Measurements from ENCODE around the gene BMP3. TPM values are rescaled to one million over a fixed set of nuclear protein-coding genes. Genes with fewer than 3 reads are reported as not detected.
"Not testable (repeated sequence)": the region's sequence is repeated elsewhere in the genome, so short reads cannot be mapped to it uniquely, and the experiment has no call there.

Gene BMP3
- under 1 TPM in 1 of 2 donors, not detected in 1; 0.05 TPM for total RNA-seq

GRCh38 chr4:81030061-81030980 lies at the start of gene BMP3:
BMP3 (plus strand) TSS chr4:81030708; CDS start chr4:81031285, 577 bp downstream.
- H3K27ac Mint-ChIP-seq: no peak within 1 kb of the TSS
- peaks cover 6% of the 10 kb centered on the region for H3K4me1 Mint-ChIP-seq
- H3K36me3 Mint-ChIP-seq (ENCODE audit: low read depth): no peaks in the 10 kb centered on the region
- H3K27me3 Mint-ChIP-seq: peaks cover 71% of the 10 kb centered on the region
- peak within 1 kb of the TSS; percentile 74 for H3K4me3 Mint-ChIP-seq
- ATAC-seq (replicated peaks): no peak
- no peaks in the 10 kb centered on the region for H3K9me3 Mint-ChIP-seq

- no peak for ATAC-seq (replicated peaks)
- no peaks in the 10 kb centered on the region for H3K9me3 Mint-ChIP-seq
- H3K27ac Mint-ChIP-seq: no peak overlapping the region
- H3K36me3 Mint-ChIP-seq (ENCODE audit: low read depth): no peaks in the 10 kb centered on the region
- H3K4me1 Mint-ChIP-seq: no peaks in the 10 kb centered on the region
- no peak overlapping the region for H3K4me3 Mint-ChIP-seq
- H3K27me3 Mint-ChIP-seq: peaks cover 18% of the 10 kb centered on the region
Observed at GRCh38 chr4:80986011-80986410, 44.5 kb upstream of the BMP3 start.

GRCh38 chr4:80989921-80990544 lies 40.5 kb upstream of the BMP3 start:
- H3K4me1 Mint-ChIP-seq: no peaks in the 10 kb centered on the region
- H3K36me3 Mint-ChIP-seq (ENCODE audit: low read depth): no peaks in the 10 kb centered on the region
- no peak for ATAC-seq (replicated peaks)
- no peak overlapping the region for H3K4me3 Mint-ChIP-seq
- H3K27me3 Mint-ChIP-seq: peaks cover 23% of the 10 kb centered on the region
- no peak overlapping the region for H3K27ac Mint-ChIP-seq
- H3K9me3 Mint-ChIP-seq: no peaks in the 10 kb centered on the region

- no peaks in the 10 kb centered on the region for H3K4me1 Mint-ChIP-seq
- peaks cover 20% of the 10 kb centered on the region for H3K27me3 Mint-ChIP-seq
- no peak overlapping the region for H3K4me3 Mint-ChIP-seq
- no peak for ATAC-seq (replicated peaks)
- H3K9me3 Mint-ChIP-seq: no peaks in the 10 kb centered on the region
- H3K36me3 Mint-ChIP-seq (ENCODE audit: low read depth): no peaks in the 10 kb centered on the region
- H3K27ac Mint-ChIP-seq: no peak overlapping the region
Observed at GRCh38 chr4:80990851-80991250, 39.7 kb upstream of the BMP3 start.

GRCh38 chr4:80999943-81000342 lies 30.6 kb upstream of the BMP3 start:
- no peak overlapping the region for H3K27ac Mint-ChIP-seq
- H3K4me1 Mint-ChIP-seq: no peaks in the 10 kb centered on the region
- no peaks in the 10 kb centered on the region for H3K9me3 Mint-ChIP-seq
- H3K36me3 Mint-ChIP-seq (ENCODE audit: low read depth): no peaks in the 10 kb centered on the region
- H3K27me3 Mint-ChIP-seq: peaks cover 21% of the 10 kb centered on the region
- ATAC-seq (replicated peaks): no peak
- H3K4me3 Mint-ChIP-seq: no peak overlapping the region

- peaks cover 15% of the 10 kb centered on the region for H3K27me3 Mint-ChIP-seq
- no peaks in the 10 kb centered on the region for H3K4me1 Mint-ChIP-seq
- H3K9me3 Mint-ChIP-seq: peaks cover 4% of the 10 kb centered on the region
- H3K27ac Mint-ChIP-seq: no peak overlapping the region
- no peak overlapping the region for H3K4me3 Mint-ChIP-seq
- ATAC-seq (replicated peaks): no peak
- H3K36me3 Mint-ChIP-seq (ENCODE audit: low read depth): no peaks in the 10 kb centered on the region
Observed at GRCh38 chr4:81003597-81004111, 26.9 kb upstream of the BMP3 start.

GRCh38 chr4:81007417-81007816 lies 23.1 kb upstream of the BMP3 start:
- no peak overlapping the region for H3K27ac Mint-ChIP-seq
- peaks cover 10% of the 10 kb centered on the region for H3K27me3 Mint-ChIP-seq
- no peak overlapping the region for H3K4me3 Mint-ChIP-seq
- no peaks in the 10 kb centered on the region for H3K4me1 Mint-ChIP-seq
- H3K9me3 Mint-ChIP-seq: peaks cover 4% of the 10 kb centered on the region
- ATAC-seq (replicated peaks): no peak
- H3K36me3 Mint-ChIP-seq (ENCODE audit: low read depth): no peaks in the 10 kb centered on the region

GRCh38 chr4:81016566-81016965 lies 13.9 kb upstream of the BMP3 start:
- not testable (repeated sequence) for H3K36me3 Mint-ChIP-seq (ENCODE audit: low read depth); H3K4me3 Mint-ChIP-seq; H3K4me1 Mint-ChIP-seq; H3K27me3 Mint-ChIP-seq; ATAC-seq (replicated peaks); H3K27ac Mint-ChIP-seq; H3K9me3 Mint-ChIP-seq

GRCh38 chr4:81019006-81019405 lies 11.5 kb upstream of the BMP3 start:
- H3K27me3 Mint-ChIP-seq: peaks cover 14% of the 10 kb centered on the region
- H3K36me3 Mint-ChIP-seq (ENCODE audit: low read depth): no peaks in the 10 kb centered on the region
- H3K4me3 Mint-ChIP-seq: no peak overlapping the region
- H3K9me3 Mint-ChIP-seq: no peaks in the 10 kb centered on the region
- H3K4me1 Mint-ChIP-seq: no peaks in the 10 kb centered on the region
- no peak for ATAC-seq (replicated peaks)
- H3K27ac Mint-ChIP-seq: no peak overlapping the region

- Mint-ChIP-seq H3K9me3 (no peaks in the 10 kb centered on the region), H3K36me3 (ENCODE audit: low read depth) (no peaks in the 10 kb centered on the region), H3K27me3 (peaks cover 32% of the 10 kb centered on the region)
Observed at GRCh38 chr4:81021142-81021944, 9.2 kb upstream of the BMP3 start.

GRCh38 chr4:81021981-81022380 lies 8.5 kb upstream of the BMP3 start:
- Mint-ChIP-seq H3K36me3 (ENCODE audit: low read depth) (no peaks in the 10 kb centered on the region), H3K9me3 (no peaks in the 10 kb centered on the region), H3K27ac (no peak overlapping the region), H3K27me3 (peaks cover 39% of the 10 kb centered on the region), H3K4me1 (no peaks in the 10 kb centered on the region), H3K4me3 (no peak overlapping the region)
- no peak for ATAC-seq (replicated peaks)

More at GRCh38 chr4:81021142-81021944, 9.2 kb upstream of the BMP3 start:
- Mint-ChIP-seq H3K27ac (no peak overlapping the region), H3K4me3 (no peak overlapping the region), H3K4me1 (no peaks in the 10 kb centered on the region)
- no peak for ATAC-seq (replicated peaks)

- no peak overlapping the region for H3K4me3 Mint-ChIP-seq
- H3K4me1 Mint-ChIP-seq: no peaks in the 10 kb centered on the region
- H3K9me3 Mint-ChIP-seq: no peaks in the 10 kb centered on the region
- H3K36me3 Mint-ChIP-seq (ENCODE audit: low read depth): no peaks in the 10 kb centered on the region
- no peak for ATAC-seq (replicated peaks)
- no peak overlapping the region for H3K27ac Mint-ChIP-seq
- H3K27me3 Mint-ChIP-seq: peaks cover 48% of the 10 kb centered on the region
Observed at GRCh38 chr4:81023484-81023883, 7.0 kb upstream of the BMP3 start.

GRCh38 chr4:81030981-81031791 lies 678 bp downstream of the BMP3 start:
- H3K27me3 Mint-ChIP-seq: peaks cover 63% of the 10 kb centered on the region
- no peak overlapping the region for H3K27ac Mint-ChIP-seq
- ATAC-seq (replicated peaks): no peak
- H3K4me3 Mint-ChIP-seq: peak overlapping the region; percentile 74
- peaks cover 6% of the 10 kb centered on the region for H3K4me1 Mint-ChIP-seq
- H3K9me3 Mint-ChIP-seq: no peaks in the 10 kb centered on the region
- no peaks in the 10 kb centered on the region for H3K36me3 Mint-ChIP-seq (ENCODE audit: low read depth)
